GM19043 (cell line): Measurements from ENCODE around the gene KIZ.

ENCODE experiments used
- ATAC-seq: cut with Tn5 transposase; IDR thresholded peaks from one replicate; pipeline ENCODE4 v1.9.1; 2021; ENCODE audit warnings: low read depth; ENCODE audit not compliant: unreplicated experiment

KIZ gene, protein sequence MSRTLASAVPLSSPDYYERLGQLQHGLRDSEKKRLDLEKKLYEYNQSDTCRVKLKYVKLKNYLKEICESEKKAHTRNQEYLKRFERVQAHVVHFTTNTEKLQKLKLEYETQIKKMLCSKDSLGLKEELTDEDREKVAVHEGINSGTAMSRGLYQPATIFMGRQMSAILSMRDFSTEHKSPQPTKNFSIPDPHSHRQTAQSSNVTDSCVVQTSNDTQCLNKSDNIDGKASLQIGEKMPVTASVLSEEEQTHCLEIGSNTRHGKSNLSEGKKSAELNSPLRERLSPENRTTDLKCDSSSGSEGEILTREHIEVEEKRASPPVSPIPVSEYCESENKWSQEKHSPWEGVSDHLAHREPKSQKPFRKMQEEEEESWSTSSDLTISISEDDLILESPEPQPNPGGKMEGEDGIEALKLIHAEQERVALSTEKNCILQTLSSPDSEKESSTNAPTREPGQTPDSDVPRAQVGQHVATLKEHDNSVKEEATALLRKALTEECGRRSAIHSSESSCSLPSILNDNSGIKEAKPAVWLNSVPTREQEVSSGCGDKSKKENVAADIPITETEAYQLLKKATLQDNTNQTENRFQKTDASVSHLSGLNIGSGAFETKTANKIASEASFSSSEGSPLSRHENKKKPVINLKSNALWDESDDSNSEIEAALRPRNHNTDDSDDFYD

DNA sequence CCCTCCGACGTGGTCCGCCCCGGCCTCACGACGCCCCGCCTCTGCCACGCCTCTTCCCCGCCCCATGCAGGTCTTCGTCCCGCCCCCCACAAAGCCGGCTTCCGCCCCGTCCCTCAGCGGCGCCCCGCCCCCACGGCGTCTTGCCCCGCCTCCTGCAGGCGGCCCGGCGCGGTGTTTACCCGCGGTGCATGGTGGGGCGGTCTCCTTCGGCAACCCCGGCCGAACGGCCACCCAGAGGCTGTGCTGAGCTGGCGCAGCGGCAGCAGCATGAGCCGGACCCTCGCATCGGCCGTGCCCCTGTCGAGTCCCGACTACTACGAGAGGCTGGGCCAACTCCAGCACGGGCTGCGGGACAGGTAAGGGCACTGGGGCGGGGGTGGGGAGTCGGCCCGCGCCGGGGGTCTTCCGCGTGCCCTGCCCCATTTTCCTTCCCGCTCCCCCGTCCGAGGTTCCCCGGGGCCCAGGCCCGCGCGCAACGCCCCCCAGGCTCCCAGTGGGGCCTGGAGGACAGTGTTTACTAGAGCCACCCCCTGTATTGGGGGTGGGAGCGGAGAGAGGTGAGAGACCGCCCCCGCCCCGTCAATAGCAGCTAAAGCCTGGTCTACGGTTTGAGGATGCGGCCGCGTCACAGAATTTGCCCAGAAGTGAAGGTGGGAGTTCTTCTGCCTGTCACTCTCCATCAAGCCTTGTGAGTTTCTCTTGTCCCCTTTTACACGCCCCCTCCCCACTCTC is at the start of gene KIZ:
TSS of gene KIZ (plus strand) at position 234 of the 732 bp plus-strand sequence. CDS start at position 268, 34 bp downstream.
- ATAC-seq = peak; percentile 97

DNA sequence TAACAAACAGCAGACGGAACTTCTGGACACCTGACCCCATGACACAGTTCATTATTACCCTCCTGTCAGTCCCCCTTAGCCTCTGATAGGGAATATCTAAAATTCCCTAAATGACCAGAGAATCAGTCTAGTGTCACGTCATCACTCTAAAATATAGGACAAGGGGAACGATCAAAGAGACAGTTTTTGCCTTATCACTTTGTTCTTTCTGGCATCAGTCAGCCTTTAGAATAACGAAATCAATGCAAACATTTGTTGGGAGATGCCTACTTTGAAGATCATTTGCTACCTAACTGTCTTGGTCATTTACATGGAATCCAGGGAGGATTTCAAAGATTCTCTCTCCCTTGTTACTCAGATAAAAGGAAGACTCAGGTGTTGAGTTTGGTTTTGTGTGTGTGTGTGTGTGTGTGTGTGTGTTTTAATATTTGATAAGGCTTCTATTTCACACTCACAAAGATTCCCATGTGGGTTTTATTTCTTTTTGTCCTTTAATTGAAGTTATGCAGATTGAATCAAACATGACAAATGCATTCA is 48.0 kb upstream of the KIZ start:
- no peak for ATAC-seq

GRCh38 chr20:21082584-21082983 is 43.3 kb upstream of the KIZ start:
- ATAC-seq = no peak

DNA sequence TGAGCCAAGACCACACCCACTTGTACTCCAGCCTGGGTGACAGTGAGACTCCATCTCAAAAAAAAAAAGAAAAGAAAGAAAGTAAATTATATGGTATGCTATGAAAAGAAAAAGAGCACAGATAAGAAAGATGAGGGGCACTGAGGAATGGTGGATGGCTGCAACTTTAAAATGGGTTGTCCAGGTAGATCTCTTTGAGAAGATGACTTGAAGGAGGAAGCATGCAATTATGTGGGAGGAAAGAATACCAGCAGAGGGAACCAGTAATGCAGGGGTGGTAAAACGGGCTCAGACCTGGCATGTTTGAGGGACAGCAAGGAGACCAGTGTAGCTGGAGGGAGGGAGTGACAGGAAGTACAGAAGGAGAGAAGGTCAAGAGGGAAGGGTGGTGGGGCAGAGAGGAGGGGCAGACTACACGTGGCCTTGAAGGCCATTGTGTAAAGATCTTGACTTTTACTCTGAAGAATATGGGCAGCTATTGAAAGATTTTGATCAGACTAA is 42.0 kb upstream of the KIZ start:
- ATAC-seq = no peak

- no peak for ATAC-seq
These were observed 37.9 kb upstream of the KIZ start for GRCh38 chr20:21087862-21088540.

DNA sequence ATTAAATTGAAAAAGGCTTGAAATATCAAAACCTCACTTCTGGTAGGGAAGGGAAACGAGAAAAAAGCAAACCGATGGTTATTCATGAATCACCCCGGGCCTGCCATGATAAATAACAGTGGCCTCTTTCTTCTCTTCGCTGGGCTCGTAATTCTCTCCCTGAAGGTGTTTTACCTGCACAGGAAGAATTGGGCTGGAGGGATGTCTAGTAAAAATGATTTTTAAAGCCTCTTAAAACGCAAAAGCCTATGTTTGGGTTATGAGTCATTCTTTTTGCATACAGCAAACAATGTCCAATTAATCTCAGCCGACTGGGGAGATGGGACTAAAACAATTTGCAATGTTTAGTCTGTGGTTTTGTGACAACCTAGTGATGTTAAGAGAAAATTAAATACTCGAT is 36.5 kb upstream of the KIZ start:
- ATAC-seq = no peak

GRCh38 chr20:21090111-21090618 is 35.7 kb upstream of the KIZ start:
- no peak for ATAC-seq

GRCh38 chr20:21090721-21091120 is 35.2 kb upstream of the KIZ start:
- no peak for ATAC-seq

DNA sequence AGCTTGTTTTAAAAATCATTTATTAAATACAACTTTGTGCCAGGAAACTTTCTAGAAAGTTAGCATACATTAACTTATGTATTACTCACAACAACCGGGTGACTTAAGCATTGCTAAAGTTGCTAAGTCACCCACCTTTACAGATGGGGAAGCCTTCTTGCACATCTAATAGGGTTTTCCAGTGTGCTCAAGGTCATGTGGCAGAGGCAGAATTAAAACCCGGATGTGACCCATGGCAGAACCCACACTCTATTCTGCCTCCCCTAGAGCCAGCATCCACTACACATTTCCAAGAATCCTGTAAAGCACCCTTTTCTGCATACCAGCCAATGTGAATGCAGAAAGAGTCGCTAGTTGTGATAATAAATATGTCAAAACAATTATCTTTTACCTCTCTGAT is 33.1 kb upstream of the KIZ start:
- ATAC-seq = no peak

- no peak for ATAC-seq
These were observed 29.4 kb upstream of the KIZ start for GRCh38 chr20:21096321-21097043.

GRCh38 chr20:21099751-21100577 is 25.9 kb upstream of the KIZ start:
- peak; percentile 30 for ATAC-seq

- no peak for ATAC-seq
These were observed 25.1 kb upstream of the KIZ start for GRCh38 chr20:21100578-21101452.

DNA sequence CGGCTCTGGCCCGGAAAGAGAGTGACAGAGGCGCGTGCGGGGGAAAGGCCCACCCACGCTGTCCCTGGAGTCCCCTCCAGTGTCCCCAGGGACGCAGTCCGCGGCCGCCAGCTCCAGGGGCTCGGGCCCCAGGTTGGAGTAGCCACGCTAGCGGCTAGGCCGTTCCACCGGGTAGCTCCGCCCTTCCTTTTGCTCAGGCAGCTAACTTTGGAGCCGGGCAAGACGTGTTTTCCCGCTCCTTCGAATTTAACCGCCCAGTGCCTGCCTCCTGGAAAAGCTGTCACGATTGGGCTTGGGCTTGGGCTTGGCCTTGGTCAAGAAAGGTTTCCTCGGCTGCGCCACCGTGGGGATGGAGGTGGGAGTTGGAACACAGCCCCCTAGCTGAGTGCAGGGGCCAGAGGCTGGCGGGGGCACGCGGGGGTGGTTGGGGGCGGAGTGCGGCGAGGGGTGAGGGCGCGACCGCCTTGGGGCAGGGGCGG is 24.4 kb upstream of the KIZ start:
- no peak for ATAC-seq

DNA sequence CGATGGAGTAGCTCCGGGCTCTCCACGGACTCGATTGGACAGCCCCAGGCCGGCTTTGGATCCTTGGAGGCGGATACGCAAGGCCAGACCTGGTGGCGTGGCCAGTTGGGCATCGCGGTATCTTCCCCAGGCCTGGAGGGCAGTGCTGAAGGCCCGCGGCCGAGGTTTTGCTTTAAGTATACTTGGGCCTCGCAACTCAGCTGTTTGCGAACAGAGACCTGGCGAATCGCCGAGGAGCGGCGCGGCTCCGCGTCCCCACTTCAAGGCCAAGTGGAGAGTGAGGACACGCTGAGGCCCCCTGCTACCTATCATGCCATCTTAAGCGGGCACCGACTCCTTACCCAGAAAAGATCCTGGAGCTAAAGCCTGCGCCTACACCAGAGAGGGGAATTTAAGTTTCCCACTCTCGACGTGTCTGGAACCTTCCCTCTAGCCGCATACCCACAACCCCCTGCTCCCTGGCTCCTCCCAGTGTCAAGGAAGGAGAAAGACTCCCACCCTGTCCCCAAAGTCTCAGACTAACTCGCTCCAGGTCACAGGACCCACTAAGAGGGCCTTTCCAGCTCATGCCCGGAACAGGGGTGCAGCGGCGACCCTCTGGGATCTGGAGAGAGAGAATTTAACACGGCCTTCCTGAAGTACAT is 23.8 kb upstream of the KIZ start:
- ATAC-seq = no peak

DNA sequence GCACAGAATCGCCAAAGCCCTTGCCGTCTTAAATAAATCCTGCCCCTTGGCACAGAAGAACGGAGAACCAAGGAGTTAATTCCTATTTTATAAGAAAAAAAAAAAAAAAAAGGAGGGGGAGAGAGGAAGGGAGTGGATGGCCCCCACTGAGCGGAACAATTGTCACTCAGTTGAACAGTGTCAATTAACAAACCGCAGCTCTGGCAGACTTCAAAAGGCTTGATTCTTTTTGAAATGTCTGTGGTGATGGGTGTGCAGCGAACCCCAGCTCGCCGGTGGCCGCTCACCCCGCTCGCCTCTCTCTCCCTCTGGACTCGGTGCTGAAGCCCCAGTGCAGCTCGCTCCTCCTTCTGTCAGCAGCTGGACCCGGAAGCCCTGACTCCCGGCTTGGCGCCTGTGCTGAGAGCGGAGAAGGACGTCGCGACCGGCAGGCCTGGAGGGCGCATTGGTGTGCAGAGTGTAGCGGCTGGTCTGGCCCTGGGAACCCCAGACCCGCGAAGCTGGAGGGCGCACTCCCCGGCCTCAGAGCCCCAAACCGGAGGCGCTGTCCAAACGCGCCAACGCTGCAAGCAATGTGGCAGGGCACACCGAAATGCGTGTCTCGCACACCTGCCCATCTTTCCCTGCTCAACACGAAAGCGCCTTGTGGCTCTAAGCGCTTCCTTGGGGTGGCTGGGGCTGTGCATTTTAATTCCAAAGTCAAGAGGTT is 23.1 kb upstream of the KIZ start:
- ATAC-seq = no peak
